HG03457 (cell line): Measurements from ENCODE around the gene TMC7.

ENCODE experiments used
- ATAC-seq: cut with Tn5 transposase; IDR thresholded peaks from one replicate; pipeline ENCODE4 v1.9.1; 2021; ENCODE audit warnings: moderate number of reproducible peaks; ENCODE audit not compliant: unreplicated experiment

TMC7 gene

GRCh38 chr16:19112099-19112407 lies 128.3 kb downstream of the TMC7 start:
- no peak for ATAC-seq
